Transverse colon (tissue), 4 donors: Measurements from ENCODE around the gene LEKR1.

Experiments
- POLR2AphosphoS5 ChIP-seq, 3 donors: sonication (generic); formaldehyde crosslinking; IDR thresholded peaks; one replicate each; pipeline ENCODE4 v1.6.1; 2016; ENCODE audit warnings: antibody characterized with exemption in 3 of 3
- TF ChIP-seq, protein P1 (sequence below), 5 experiments: fragments of 200-600 bp in 3 of 5; fragments of 450-650 bp in 2 of 5; sonication (generic) in 3 of 5; IDR thresholded peaks; 1 replicate in 2 of 5; 2 replicates in 3 of 5; pipeline ENCODE4 v1.5.1; 2016 to 2017; ENCODE audit warnings: antibody characterized with exemption in 5 of 5, inconsistent platforms in 3 of 5, mild to moderate bottlenecking in 2 of 5, moderate library complexity in 1 of 5

DNA sequence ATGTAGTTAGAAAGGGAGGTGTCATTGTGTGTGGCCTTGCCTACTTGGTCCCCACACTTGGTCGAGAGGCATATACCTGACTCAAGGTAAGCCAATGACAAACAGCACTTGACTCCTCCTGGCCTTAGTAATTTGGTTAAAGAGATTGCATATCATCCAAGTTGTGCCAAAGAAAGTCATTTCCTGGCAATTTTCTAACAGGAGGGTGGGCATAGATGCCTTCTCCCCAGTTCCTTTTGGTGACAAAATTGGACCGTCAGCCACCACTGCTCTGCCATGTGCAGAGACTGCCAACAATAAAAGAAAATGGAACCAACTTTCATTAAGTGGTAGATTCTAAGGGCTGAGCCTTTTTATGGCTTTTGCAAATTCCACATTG is 7.9 kb upstream of the LEKR1 start:
- TF ChIP-seq POLR2AphosphoS5 (IDR thresholded peaks at IDR 0.05): no peak
- TF ChIP-seq, protein P1, sequence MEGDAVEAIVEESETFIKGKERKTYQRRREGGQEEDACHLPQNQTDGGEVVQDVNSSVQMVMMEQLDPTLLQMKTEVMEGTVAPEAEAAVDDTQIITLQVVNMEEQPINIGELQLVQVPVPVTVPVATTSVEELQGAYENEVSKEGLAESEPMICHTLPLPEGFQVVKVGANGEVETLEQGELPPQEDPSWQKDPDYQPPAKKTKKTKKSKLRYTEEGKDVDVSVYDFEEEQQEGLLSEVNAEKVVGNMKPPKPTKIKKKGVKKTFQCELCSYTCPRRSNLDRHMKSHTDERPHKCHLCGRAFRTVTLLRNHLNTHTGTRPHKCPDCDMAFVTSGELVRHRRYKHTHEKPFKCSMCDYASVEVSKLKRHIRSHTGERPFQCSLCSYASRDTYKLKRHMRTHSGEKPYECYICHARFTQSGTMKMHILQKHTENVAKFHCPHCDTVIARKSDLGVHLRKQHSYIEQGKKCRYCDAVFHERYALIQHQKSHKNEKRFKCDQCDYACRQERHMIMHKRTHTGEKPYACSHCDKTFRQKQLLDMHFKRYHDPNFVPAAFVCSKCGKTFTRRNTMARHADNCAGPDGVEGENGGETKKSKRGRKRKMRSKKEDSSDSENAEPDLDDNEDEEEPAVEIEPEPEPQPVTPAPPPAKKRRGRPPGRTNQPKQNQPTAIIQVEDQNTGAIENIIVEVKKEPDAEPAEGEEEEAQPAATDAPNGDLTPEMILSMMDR (IDR thresholded peaks at IDR 0.05): no peak
